GM19397 (cell line): Measurements from ENCODE around the gene C11orf52.
A peak's percentile ranks its signal among the peaks of the same experiment; 100 is the strongest.
"Not testable (repeated sequence)": the region's sequence is repeated elsewhere in the genome, so short reads cannot be mapped to it uniquely, and the experiment has no call there.

Source experiments
- ATAC-seq: cut with Tn5 transposase; IDR thresholded peaks from one replicate; pipeline ENCODE4 v1.9.1; 2021; ENCODE audit warnings: mild to moderate bottlenecking, moderate library complexity; ENCODE audit not compliant: unreplicated experiment

The C11orf52 gene, protein sequence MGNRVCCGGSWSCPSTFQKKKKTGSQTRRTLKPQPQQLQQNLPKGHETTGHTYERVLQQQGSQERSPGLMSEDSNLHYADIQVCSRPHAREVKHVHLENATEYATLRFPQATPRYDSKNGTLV

DNA sequence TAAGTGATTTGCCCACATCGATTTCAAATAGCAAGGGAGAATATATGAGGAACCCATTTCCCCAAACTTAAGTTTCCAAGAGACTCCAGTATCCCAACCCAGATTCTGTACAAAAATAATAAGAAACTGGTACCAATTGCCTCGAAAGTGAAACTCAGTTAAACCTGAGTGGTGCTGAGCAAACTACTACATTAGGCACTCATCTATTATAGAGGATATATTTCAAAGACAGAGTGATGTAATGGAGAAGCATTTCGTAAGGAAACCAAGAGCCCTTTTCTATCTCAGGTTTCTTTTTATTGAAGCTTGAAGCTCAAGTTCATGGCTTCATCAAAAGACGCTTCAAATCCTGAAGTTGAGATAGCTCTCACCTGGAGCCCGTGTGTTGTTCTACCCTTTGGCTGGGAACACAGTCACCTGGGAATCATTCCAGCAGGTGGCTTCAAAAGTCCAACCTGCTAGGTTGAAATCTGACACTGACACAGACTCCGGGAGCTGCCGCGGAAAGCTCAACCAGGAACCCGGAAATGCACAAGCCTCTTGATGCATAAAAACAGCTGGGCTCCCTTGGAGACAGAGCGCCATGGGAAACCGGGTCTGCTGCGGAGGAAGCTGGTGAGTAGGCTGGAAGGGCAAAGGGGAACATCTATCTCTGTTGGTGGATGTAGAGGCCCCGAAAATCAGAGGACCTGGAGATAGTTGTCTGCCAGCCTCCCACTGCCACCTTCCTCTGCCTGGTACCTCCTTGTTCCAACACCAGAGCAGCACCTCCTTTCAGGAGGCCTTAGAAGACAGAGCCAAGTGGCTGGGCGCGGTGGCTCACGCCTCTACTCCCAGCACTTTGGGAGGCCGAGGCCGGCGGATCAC, at the start of gene C11orf52:
C11orf52 (plus strand) TSS at position 524 of the 867 bp plus-strand sequence; CDS start at position 584, 60 bp downstream.
- ATAC-seq = no peak

DNA sequence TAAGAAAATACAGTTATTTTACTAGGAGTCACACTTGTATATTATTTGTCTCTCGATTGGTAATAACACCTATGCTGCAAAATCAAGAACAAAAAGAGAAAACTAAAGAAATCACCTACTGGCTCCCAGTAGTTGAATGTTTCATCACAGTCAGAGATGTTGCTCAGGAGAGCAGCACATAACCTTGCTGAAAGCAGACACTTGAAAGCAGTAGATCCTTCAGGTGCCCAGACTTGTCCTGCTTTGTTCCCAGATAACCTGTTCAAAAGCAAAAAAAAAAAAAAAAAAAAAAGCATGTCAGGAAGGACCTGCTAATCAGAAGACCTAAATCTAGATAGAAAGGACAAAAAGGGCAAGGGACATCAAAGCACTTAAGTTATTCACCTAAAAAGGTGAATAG, 48.6 kb upstream of the C11orf52 start:
- no peak for ATAC-seq

DNA sequence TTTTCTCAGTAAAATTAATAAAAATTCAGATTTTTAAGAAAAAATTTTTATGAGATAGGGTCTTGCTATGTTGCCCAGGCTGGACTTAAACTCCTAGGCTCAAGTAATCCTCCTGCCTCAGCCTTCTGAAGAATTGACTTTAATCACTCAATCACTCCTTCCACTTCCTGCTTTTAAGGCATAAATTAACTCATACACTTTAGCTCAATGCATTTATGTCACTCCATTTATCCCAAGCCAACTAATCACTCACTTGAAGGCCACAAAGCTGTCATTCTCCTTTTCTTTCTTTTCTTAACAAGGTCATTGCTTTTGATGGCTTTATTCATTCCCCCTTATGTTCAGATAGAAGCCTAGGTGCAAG, 48.2 kb upstream of the C11orf52 start:
- ATAC-seq = no peak

DNA sequence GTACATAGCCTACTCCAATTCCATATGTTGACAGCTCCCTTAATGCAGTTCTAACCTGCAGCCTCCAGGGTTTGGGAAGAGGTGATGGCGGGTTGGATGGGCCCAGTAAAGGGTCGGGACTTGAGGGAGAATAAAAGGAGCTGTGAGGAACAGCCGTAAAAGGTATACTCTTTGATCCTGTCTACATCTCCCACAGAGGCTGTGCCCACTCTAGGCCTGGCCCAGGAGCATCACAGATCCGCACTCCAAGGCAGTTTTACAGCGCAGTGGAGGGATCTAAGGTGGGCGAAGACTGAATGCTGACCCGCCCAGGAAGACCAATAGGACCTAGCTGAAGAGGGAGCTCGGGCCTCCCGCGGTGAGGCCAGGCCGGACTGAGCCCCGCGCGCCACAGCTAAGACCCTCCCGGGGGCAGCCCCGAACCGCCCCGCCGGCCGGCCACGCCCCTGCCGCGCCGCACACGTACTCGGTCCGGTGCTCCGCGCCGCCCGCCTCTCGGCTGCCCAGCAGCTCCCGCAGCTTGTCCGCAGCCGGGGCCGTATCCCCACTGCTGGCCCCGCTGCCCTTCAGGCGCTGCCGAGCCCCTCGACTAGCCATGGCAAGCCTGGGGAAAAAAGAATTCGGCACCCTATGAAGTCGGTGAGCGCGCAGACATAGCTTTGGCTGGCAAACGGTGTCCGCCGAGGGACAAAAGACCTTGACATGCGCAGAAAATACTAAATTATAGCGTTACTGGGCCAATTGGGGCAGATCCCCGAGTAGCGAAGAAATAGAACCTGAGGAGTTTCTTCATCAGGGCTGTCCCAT, 47.6 kb upstream of the C11orf52 start, which contains the start of gene ALG9:
ALG9 (minus strand) TSS at position 696 of the 807 bp plus-strand sequence; CDS start at position 597, 99 bp downstream.
- peak; percentile 94 for ATAC-seq

DNA sequence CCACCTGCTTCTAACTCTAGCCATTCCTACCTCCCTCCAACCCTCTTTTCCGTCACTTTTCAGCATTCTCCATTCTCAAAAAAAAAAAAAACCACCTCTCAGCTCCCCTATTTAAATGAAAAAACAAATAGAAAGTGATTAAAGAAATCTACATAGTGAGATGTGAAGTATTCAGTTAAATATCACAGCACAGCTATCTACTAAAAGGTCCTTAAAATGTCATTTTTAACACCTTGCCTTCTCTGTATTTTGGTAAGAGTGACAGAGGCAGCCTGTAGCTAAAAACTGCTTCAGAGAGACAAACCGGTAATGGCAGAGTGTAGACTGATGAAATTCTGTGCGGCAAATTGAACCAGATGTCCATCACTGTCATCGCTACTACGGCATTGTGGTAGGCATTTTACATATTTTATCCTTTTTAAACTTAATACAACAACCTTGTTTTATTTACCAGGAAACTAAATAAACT, 47.0 kb upstream of the C11orf52 start:
- ATAC-seq = no peak

DNA sequence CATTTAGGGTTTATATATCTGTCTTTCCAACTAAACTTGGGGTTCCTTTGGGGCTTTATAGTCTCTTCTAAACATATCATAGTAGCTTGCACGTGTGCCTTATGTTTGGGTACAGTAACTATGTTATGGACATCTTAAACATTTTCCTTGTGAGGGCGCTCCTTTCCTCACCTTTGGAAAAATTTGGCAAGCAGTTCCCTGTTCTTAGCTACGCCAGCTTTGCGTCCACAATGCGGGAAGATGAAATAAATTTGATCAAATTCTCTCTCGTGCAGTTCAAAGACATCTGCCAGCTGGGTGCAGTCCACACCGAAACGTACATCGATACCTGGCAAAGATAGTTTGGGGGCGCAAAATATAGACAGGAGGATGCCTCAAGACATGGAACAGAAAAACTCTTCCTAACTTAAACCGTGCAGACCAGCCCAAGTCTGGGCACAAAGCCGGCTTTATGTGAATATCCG, 40.3 kb upstream of the C11orf52 start:
- ATAC-seq = peak; percentile 4

DNA sequence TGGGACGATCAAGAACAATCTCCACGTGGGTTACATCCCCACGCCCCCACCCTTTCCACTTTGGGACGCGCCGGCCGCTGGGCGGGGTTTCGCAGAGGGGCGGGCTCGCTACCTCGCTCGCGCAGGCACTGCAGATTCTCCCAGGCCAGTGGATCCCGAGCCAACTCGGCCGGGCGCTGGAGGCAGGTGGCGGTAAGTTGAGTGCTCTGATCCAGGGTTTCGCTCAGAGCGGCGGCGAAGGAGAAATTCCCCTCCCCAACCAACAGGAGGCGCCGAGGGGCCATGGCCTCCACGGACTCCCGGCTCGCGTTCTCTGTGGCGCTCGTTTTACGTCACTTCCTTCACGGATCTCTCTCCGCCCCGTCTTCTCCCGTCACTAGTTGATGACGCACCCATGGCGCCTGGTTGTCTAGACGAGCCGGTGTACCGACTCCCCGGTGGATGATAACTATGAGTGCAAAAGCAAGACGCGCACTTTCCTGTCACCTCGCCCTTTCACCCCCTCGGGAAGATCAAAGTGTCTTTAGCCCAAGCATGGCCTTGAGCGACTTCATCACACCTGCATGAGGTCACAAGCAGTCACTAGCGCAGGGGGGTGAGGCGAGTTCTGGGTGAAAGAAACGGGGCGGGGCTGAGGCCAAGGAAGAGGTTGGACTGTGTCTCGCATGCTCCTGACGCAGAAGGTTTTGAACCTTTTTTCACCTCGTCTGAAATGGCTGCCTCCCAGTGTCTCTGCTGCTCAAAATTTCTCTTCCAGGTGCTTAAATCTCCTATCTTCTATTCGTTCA, 39.7 kb upstream of the C11orf52 start, which contains the start of the genes CFAP68 and FDXACB1:
CFAP68 (plus strand) TSS at position 693 of the 788 bp plus-strand sequence; CDS start at position 713, 20 bp downstream.
FDXACB1 (minus strand) TSS at position 317 of the 788 bp plus-strand sequence; CDS start at position 284, 33 bp downstream.
- ATAC-seq = peak; percentile 93

DNA sequence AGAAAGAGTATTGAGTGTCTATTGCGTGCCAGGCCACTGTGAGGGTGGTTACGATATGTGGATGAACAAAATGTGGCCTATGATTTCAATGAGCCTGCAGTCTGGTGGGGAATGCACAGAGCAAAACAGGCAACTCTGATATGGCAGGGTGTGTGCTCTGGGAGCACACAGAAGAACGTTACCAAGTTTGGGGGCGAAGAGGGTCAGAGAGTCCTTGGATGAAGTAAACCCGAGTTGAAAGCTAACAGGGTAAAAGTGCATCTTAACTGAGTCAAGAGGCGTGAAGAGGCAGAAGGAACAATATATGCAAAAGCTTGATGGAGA, 39.1 kb upstream of the C11orf52 start:
- ATAC-seq = no peak

DNA sequence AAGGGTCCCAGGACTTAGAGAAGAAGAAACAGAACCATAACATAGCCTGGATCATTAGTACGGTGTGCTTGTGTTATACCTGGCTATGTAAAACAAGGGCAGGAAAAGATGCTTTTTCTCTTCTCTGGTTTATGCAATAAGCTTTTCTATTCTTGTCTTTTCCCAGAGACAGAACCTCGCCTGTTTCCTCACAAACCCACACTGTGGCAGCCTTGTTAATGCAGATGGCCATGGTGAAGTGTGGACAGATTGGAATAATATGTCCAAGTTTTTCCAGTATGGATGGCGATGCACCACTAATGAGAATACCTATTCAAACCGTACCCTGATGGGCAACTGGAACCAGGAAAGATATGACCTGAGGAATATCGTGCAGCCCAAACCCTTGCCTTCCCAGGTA, 36.5 kb upstream of the C11orf52 start:
- no peak for ATAC-seq

DNA sequence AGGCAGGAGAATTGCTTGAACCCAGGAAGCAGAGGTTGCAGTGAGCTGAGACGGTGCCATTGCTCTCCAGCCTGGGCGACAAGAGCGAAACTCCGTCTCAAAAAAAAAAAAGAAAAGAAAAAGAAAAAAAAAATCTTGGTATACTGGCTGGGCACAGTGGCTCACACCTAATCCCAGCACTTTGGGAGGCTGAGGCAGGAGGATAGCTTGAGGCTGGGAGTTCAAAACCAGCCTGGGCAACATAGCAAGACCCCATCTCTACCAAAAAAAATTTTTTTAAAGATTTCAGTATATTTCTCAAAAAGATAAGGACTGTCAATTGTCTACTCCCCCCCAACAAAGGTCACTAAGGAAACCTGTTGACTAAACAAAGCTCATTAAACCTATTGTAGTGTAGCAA, 33.7 kb upstream of the C11orf52 start:
- not testable (repeated sequence) for ATAC-seq

DNA sequence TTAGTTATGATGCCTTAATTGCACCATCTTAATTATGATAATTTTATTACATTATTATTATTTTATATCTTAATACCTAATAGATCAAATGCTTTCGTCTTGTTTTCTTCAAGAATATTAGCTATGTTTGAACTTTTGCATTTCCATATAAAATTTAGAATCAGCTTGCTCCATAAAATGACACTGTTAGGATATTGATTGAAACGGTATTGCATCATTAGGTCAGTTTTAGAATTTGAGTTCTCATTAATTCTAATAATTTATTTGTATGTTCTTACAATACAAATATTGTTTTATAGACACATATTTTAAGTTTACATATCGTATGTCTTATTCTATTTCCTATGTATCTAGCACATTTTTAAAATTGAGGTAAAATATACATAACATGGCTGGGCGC, 32.7 kb upstream of the C11orf52 start:
- no peak for ATAC-seq

DNA sequence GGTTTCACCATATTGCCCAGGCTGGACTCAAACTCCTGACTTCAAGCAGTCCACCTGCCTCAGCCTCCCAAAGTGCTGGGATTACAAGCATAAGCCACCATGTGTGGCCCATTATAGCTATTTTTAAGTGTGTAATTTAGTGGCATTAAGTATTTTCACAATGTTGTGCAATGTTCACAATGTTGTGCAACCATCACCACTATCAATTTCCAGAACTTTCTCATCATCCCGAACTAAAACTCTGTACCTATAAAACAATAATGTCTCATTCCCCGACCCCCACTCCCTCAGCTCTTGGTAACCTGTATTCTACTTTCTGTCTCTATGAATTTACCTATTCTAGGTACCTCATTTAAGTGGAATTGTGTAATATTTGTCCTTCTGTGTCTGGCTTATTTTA, 31.9 kb upstream of the C11orf52 start:
- no peak for ATAC-seq

DNA sequence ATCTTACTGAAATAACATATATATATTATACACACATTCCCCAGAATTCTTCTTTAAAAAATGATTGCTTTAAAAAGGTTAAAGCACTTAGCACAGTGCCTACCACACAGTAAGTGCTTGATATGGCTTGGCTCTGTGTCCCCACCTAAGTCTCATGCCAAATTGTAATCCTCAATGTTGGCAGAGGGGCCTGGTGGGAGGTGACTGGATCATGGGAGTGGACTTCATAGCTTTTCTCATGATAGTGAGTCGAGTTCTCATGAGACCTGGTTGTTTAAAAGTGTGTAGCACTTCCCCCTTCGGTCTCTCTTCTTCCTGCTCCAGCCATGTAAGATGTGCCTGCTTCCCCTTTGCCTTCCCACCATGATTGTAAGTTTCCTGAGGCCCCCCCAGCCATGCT, 13.3 kb upstream of the C11orf52 start:
- no peak for ATAC-seq

DNA sequence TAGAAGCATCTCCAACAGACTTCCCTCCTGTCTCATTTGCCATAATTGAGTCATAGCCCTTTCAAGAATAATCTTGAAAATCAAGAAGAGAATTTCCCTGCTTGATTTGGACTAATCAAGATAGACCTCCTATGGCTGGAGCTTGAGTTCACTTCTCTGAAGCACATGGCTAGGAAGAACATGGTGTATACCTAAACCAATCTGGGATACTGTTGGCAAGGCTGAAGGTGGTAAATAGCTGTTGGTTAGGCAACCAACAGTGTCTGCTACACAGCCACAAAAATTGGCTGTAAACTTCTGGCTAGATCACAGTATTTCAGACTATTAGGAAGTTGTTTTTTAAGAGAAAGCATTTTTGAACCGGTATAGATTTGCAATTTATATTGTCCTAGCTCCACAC, 12.0 kb upstream of the C11orf52 start:
- no peak for ATAC-seq

DNA sequence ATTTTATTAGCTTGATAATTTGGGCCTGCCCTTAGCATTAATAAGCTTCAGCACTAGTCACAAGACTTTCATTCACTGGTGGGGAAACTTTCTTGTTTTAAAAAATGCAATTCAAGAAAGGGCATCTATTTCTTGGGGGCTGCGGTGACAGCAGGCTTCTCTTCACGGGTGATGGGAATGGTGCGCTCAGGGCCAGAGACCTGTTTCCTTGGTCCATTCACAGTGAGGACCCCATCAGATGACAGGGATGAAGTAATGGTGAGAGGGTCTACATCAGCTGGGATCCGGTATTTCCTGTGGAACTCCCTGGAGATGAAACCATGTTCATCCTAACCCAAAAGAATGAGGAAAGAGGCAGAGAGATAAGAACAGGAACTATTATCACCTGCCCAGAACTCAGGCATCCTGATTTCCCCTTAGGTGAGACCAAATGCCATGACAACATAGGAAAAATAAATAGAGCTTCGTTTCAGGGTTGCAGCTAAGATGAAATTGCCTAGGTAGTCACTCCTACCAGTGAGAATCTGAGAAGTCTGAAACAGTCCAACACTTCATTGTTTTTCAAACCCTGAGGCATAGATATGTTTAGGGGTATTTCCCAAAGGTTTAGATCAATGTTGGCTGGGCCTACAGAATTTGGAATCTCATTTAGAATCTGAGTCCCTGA, 9.9 kb upstream of the C11orf52 start:
- ATAC-seq = no peak

DNA sequence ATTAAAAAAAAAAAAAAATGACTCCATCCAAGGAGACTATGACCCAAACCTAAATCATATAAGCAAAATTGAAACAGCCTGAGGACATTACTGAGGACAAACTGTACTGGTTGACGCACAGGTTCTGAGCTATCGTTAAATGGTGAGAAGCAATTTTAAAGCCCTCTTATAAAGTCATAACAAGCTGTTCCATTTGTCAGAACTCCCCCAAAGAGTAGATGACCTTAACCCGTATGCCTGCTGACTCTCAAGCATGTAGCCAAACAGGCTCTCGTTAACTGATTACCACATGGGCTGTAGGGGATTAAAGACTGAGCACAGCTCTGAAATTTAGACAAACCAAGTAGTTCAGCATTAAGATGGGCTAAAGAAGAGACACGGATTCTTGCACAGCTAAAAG, 9.3 kb upstream of the C11orf52 start:
- ATAC-seq = no peak

DNA sequence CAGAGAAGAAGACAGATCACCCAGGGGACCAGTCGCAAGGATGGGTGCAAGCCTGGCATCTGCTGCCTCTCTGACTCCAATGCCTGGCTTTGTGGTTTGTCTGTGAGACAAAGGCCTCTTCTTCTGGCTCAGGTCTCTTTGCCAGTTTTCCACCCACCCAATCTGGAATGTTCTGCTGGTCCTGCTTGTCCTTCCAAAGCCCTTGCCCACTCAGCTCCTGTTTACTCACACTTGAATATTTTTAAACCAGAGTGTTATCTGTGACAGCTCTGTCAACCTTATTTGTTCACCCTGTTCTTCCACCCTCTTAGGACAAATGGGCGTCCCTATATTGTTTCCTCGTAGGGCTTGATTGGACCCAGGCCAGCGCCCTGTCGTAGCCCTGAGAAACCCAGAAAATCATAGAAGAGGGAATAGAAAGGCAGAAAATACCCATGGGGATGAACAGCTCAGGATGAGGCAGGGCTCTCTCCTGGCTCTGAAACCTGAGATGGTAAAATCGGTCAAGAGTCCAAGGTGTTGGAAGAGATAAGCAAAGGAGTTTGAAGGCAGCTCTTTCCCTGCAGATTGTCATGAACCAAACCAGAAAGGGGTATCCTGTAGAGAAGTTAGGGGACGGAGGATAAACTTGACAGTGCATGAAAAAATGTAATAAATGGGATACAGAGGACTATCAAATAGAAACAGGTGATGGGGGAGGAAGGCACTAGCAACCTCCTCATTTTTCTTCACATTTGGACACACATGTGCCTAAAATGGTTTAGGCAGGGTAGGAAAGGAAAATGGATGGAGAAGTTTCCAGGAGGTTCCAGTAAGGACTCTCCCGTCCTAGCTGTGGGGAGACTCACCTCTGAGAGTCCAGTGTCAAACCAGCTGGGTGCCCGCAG, 7.8 kb upstream of the C11orf52 start:
- ATAC-seq = no peak

DNA sequence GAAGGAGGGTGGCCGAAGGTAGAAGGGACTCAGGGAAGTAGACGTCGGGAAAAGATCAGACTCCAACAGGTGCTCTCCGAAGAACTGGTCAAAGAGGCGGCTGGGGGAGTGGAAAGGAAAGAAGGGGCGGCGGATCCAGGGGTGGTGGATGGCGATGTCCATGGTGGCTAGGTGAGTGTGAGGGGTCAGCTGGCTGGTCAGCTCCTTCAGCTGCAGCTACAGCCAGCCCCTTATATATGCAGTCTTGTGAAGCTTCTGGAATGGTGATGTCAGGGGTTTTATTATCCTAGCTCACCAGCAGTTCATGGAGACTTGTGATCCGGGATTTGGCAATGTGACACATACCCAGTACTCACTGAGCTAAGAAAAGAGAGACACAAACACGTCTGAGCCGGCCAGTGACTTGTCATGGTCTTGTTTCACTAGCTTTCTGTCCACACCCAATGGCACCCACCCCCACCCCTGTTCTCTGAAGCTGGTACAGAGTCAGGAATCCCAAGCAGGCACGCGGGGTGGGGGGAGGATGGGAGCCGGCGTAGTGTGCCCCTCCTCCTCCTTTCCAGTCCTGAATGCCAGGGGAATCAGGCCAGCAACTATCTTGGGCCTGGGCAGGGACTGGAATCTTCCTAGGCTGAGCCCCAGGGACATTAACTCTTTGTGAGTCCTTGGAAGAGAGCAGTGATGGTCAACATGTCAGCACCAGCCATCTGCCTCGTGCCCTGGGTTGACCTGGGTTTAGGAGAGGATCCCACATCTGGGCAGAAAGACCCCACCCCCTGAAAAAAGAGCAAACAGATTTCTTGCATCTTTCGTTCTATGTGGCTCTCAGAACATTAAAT, 6.9 kb upstream of the C11orf52 start, which contains the start of gene CRYAB:
CRYAB (minus strand) TSS at position 208 of the 839 bp plus-strand sequence; CDS start at position 162, 46 bp downstream.
- no peak for ATAC-seq
